Esophagus (tissue), 2 donors: ENCODE measurements around the gene HADHB. TPM values are rescaled to one million over a fixed set of nuclear protein-coding genes. Genes with fewer than 3 reads are reported as not detected.
"Not testable (repeated sequence)": the region's sequence is repeated elsewhere in the genome, so short reads cannot be mapped to it uniquely, and the experiment has no call there.

Experiments
- H3K27ac ChIP-seq, 2 donors: one replicate each; pipeline ENCODE4 v1.5.1; 2013; ENCODE audit warnings: low read depth in 2 of 2, mild to moderate bottlenecking in 2 of 2, inconsistent platforms in 1 of 2, low read length in 1 of 2, moderate library complexity in 1 of 2
- H3K27me3 ChIP-seq, 2 donors: one replicate each; pipeline ENCODE4 v1.6.1; 2013; ENCODE audit warnings: low read length in 2 of 2, control low read depth in 1 of 2, mild to moderate bottlenecking in 1 of 2; ENCODE audit not compliant: insufficient read depth in 2 of 2, control insufficient read depth in 1 of 2
- H3K36me3 ChIP-seq, 2 donors: one replicate each; pipeline ENCODE4 v1.6.1; 2013; ENCODE audit warnings: low read length in 1 of 2; ENCODE audit not compliant: control insufficient read depth in 2 of 2, insufficient read depth in 2 of 2
- H3K4me1 ChIP-seq, 2 donors: one replicate each; pipeline ENCODE4 v1.6.1; 2013; ENCODE audit warnings: low read length in 1 of 2; ENCODE audit not compliant: control insufficient read depth in 2 of 2, insufficient read depth in 2 of 2
- H3K4me3 ChIP-seq, 2 donors: one replicate each; pipeline ENCODE4 v1.5.1; 2013; ENCODE audit warnings: low read length in 2 of 2, mild to moderate bottlenecking in 2 of 2, low read depth in 1 of 2, moderate library complexity in 1 of 2
- H3K9me3 ChIP-seq, 2 donors: one replicate each; pipeline ENCODE4 v1.6.1; 2013; ENCODE audit warnings: mild to moderate bottlenecking in 2 of 2, low read depth in 1 of 2, low read length in 1 of 2, moderate library complexity in 1 of 2; ENCODE audit not compliant: control insufficient read depth in 2 of 2, insufficient read depth in 1 of 2
- WGBS, 2 donors: extraction: QIAGEN DNeasy Blood & Tissue Kit; methylation state at CpG; one replicate each; pipeline ENCODE4 v1.1.7; 2013; 5-methylcytosine and 5-hydroxymethylcytosine counted together
- polyA plus RNA-seq, 2 donors: library from polyadenylated mRNA; stranded (reverse); fragments of 200-250 nt; gene quantifications; one replicate each; pipeline ENCODE4 v1.2.3, GENCODE V29; 2013
- donor health status: healthy with polysubstance abuse.
- donor health status: Bipolar disorder and iron deficiency.

Gene HADHB
- polyA plus RNA-seq, 2 donors = 50.0 to 82.4 TPM

GRCh38 chr2:26330604-26331003 lies 85.9 kb downstream of the HADHB start:
- Histone ChIP-seq H3K27ac (no peak overlapping the region), H3K9me3 (no peaks in the 10 kb centered on the region), H3K4me3 (no peak overlapping the region), H3K36me3 (no peaks in the 10 kb centered on the region), H3K4me1 (no peaks in the 10 kb centered on the region), H3K27me3 (no peaks in the 10 kb centered on the region)
- 85 to 87% methylated on average over 3 of the region's 3 CpGs for WGBS, 2 donors

GRCh38 chr2:26331321-26331720 lies 86.6 kb downstream of the HADHB start:
- not testable (repeated sequence) for H3K36me3 ChIP-seq, H3K4me3 ChIP-seq, H3K9me3 ChIP-seq, H3K27me3 ChIP-seq, H3K27ac ChIP-seq, H3K4me1 ChIP-seq
- WGBS, 2 donors = 89 to 94% methylated on average over 8 of the region's 8 CpGs

GRCh38 chr2:26333293-26333692 lies 88.6 kb downstream of the HADHB start:
- Histone ChIP-seq H3K27me3 (no peaks in the 10 kb centered on the region), H3K9me3 (no peaks in the 10 kb centered on the region), H3K27ac (no peak overlapping the region), H3K36me3 (no peaks in the 10 kb centered on the region), H3K4me1 (no peaks in the 10 kb centered on the region), H3K4me3 (no peak overlapping the region)
- 35 to 44% methylated on average over 2 of the region's 2 CpGs for WGBS, 2 donors

- Histone ChIP-seq H3K27me3 (no peaks in the 10 kb centered on the region), H3K9me3 (no peaks in the 10 kb centered on the region), H3K4me1 (no peaks in the 10 kb centered on the region), H3K27ac (no peak overlapping the region), H3K36me3 (no peaks in the 10 kb centered on the region), H3K4me3 (no peak overlapping the region)
- 65 to 79% methylated on average over 3 of the region's 3 CpGs for WGBS, 2 donors
Measured at GRCh38 chr2:26335231-26335630, 90.5 kb downstream of the HADHB start.

GRCh38 chr2:26336719-26337118 lies 92.0 kb downstream of the HADHB start:
- 84 to 91% methylated on average over 2 of the region's 2 CpGs for WGBS, 2 donors
- Histone ChIP-seq H3K9me3 (no peaks in the 10 kb centered on the region), H3K27me3 (no peaks in the 10 kb centered on the region), H3K4me1 (no peaks in the 10 kb centered on the region), H3K4me3 (no peak overlapping the region), H3K36me3 (no peaks in the 10 kb centered on the region), H3K27ac (no peak overlapping the region)

- Histone ChIP-seq H3K9me3 (no peaks in the 10 kb centered on the region), H3K4me3 (no peak overlapping the region), H3K27ac (no peak overlapping the region), H3K4me1 (no peaks in the 10 kb centered on the region), H3K36me3 (no peaks in the 10 kb centered on the region), H3K27me3 (no peaks in the 10 kb centered on the region)
- WGBS, 2 donors = 93 to 94% methylated on average over 2 of the region's 2 CpGs
Measured at GRCh38 chr2:26337298-26337697, 92.6 kb downstream of the HADHB start.

Other genes with a start within 250 kb of the HADHB start
- 100 to 1,000 TPM; 190 to 320 TPM for gene RAB10, start 210.9 kb upstream of the HADHB start, polyA plus RNA-seq
- gene GAREM2, start 71.9 kb upstream of the HADHB start, polyA plus RNA-seq = under 1 TPM; 0.35 to 0.64 TPM
- 10 to 100 TPM; 26.4 to 77.1 TPM for gene HADHA, start 307 bp upstream of the HADHB start, polyA plus RNA-seq
- 1 to 10 TPM; 3.9 to 6.8 TPM for gene SELENOI, start 101.2 kb downstream of the HADHB start, polyA plus RNA-seq
- gene ADGRF3, start 101.8 kb downstream of the HADHB start, polyA plus RNA-seq = under 1 TPM; 0.11 to 0.12 TPM
- under 1 TPM in 1 of 2 donors, not detected in 1; 0.08 TPM for gene DRC1, start 157.0 kb downstream of the HADHB start, polyA plus RNA-seq
- under 1 TPM; 0.04 to 0.20 TPM for gene OTOF, start 233.2 kb downstream of the HADHB start, polyA plus RNA-seq